IPS-18c (cell line): ENCODE measurements around the gene FMN1.

Source experiments
- H3K4me3 ChIP-seq: 2 replicates; pipeline ENCODE4 v1.7.0; 2013; ENCODE audit warnings: low read depth, mild to moderate bottlenecking, low read length, moderate library complexity; ENCODE audit not compliant: insufficient read depth
- H3K9me3 ChIP-seq: one replicate; pipeline ENCODE4 v1.6.1; 2013; ENCODE audit warnings: mild to moderate bottlenecking, low read length, moderate library complexity; ENCODE audit not compliant: control insufficient read depth, insufficient read depth

FMN1 gene

GRCh38 chr15:32923176-32923575, 271.3 kb downstream of the FMN1 start:
- Histone ChIP-seq H3K4me3 (no peak overlapping the region), H3K9me3 (no peaks in the 10 kb centered on the region)

GRCh38 chr15:32922541-32922940, 272.0 kb downstream of the FMN1 start:
- H3K9me3 ChIP-seq, result no peaks in the 10 kb centered on the region
- H3K4me3 ChIP-seq, result no peak overlapping the region

GRCh38 chr15:32919749-32920414, 274.6 kb downstream of the FMN1 start:
- Histone ChIP-seq H3K4me3 (no peak overlapping the region), H3K9me3 (no peaks in the 10 kb centered on the region)

- Histone ChIP-seq H3K4me3 (no peak overlapping the region), H3K9me3 (no peaks in the 10 kb centered on the region)
Measured at GRCh38 chr15:32918547-32918946, 276.0 kb downstream of the FMN1 start.

- H3K9me3 ChIP-seq, result no peaks in the 10 kb centered on the region
- no peak overlapping the region for H3K4me3 ChIP-seq
Measured at GRCh38 chr15:32910839-32911238, 283.7 kb downstream of the FMN1 start.

GRCh38 chr15:32909431-32909830, 285.1 kb downstream of the FMN1 start:
- Histone ChIP-seq H3K9me3 (no peaks in the 10 kb centered on the region), H3K4me3 (no peak overlapping the region)

GRCh38 chr15:32908872-32909271, 285.6 kb downstream of the FMN1 start:
- Histone ChIP-seq H3K4me3 (no peak overlapping the region), H3K9me3 (no peaks in the 10 kb centered on the region)

- no peak overlapping the region for H3K4me3 ChIP-seq
Measured at GRCh38 chr15:32908135-32908801, 286.2 kb downstream of the FMN1 start.

GRCh38 chr15:32905481-32905880, 289.0 kb downstream of the FMN1 start:
- Histone ChIP-seq H3K4me3 (no peak overlapping the region), H3K9me3 (no peaks in the 10 kb centered on the region)

More at GRCh38 chr15:32908135-32908801, 286.2 kb downstream of the FMN1 start:
- no peaks in the 10 kb centered on the region for H3K9me3 ChIP-seq

- H3K9me3 ChIP-seq, result no peaks in the 10 kb centered on the region
- no peak overlapping the region for H3K4me3 ChIP-seq
Measured at GRCh38 chr15:32904448-32904847, 290.1 kb downstream of the FMN1 start.

GRCh38 chr15:32903591-32904290, 290.8 kb downstream of the FMN1 start:
- Histone ChIP-seq H3K9me3 (no peaks in the 10 kb centered on the region), H3K4me3 (no peak overlapping the region)

GRCh38 chr15:32901995-32902394, 292.5 kb downstream of the FMN1 start:
- H3K9me3 ChIP-seq, result no peaks in the 10 kb centered on the region

GRCh38 chr15:32901192-32901591, 293.3 kb downstream of the FMN1 start:
- no peak overlapping the region for H3K4me3 ChIP-seq
- H3K9me3 ChIP-seq, result no peaks in the 10 kb centered on the region

More at GRCh38 chr15:32901995-32902394, 292.5 kb downstream of the FMN1 start:
- no peak overlapping the region for H3K4me3 ChIP-seq

GRCh38 chr15:32899126-32899596, 295.4 kb downstream of the FMN1 start:
- no peak overlapping the region for H3K4me3 ChIP-seq

GRCh38 chr15:32898414-32898813, 296.1 kb downstream of the FMN1 start:
- Histone ChIP-seq H3K9me3 (no peaks in the 10 kb centered on the region), H3K4me3 (no peak overlapping the region)

More at GRCh38 chr15:32899126-32899596, 295.4 kb downstream of the FMN1 start:
- no peaks in the 10 kb centered on the region for H3K9me3 ChIP-seq

GRCh38 chr15:32893421-32893820, 301.1 kb downstream of the FMN1 start:
- H3K9me3 ChIP-seq, result no peaks in the 10 kb centered on the region
- no peak overlapping the region for H3K4me3 ChIP-seq

GRCh38 chr15:32889214-32889613, 305.3 kb downstream of the FMN1 start:
- H3K4me3 ChIP-seq, result no peak overlapping the region
- no peaks in the 10 kb centered on the region for H3K9me3 ChIP-seq

- Histone ChIP-seq H3K4me3 (no peak overlapping the region), H3K9me3 (no peaks in the 10 kb centered on the region)
Measured at GRCh38 chr15:32888221-32888761, 306.2 kb downstream of the FMN1 start.
